Fibroblast of skin of scalp (primary cell): ENCODE results near the gene PKD2L1.
"Not testable (repeated sequence)": the region's sequence is repeated elsewhere in the genome, so short reads cannot be mapped to it uniquely, and the experiment has no call there.

Source experiments
- DNase-seq: peaks from one replicate; pipeline ENCODE4 v3.0.0-alpha.2; 2013

The PKD2L1 gene

DNA sequence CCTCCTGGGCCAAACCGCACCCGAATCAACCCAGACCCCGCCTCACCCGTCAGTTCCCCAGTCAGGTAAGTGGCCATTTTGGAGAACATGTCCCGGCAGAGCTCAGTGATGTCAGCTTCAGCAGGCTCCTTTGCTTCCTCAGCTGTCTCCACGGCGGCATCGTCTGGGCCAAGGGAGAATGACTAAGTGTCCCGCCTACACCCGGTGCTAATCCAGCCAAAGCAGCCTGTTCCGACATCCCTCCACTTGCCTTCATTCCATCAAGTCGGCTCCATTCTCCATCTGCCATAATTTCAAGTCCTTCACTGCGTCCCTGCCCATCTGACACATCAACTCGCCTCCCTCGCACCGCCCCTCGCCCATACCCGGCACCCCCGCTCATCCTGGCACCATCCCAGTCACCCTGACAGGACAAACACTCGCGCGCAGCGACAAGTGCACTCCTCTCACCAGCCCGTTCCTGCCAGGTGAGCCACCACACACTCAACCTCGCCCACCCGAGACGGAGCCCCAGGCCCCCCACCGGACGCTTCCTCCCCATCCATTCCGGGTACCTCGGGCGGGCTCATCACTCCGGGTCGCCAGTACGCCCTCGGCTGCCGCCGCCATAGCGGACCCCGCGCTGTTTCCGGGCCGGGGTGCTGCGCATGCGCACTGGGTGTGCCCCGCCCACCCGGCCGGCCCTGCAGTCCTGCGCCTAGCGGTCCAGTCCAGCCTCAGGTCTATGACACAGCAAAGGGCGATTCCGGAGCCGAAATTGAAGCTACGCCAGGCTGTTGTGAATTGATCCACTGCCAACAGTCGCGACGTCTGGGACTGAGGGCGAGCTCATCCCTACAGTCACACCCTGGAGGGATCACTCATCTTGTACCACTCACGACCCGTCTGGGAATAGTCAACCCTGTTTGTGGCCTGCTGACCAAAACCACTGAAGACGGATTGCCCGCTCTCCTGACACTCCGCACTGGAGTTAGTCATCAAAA, 43.7 kb downstream of the PKD2L1 start, which contains the start of gene BLOC1S2:
Gene BLOC1S2, minus strand, starts transcription at position 630 of the 983 bp plus-strand sequence. Its CDS starts 21 bp downstream, at position 609.
- peak; percentile 86 for DNase-seq

DNA sequence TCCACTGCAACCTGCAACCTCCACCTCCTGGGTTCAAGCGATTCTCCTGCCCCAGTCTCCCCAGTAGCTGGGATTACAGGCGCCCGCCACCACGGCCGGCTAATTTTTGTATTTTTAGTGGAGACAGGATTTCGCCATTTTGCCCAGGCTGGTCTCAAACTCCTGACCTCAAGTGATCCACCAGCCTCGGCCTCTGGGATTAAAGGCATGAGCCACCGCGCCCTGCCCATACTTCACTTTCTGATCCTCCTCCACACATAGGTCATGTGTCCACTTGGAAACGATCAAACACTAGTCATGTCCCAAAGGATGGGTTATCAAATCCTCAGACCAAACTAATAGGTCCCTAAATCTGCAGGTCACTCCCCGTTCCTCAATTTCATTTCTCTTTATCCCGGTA, 44.7 kb downstream of the PKD2L1 start:
- DNase-seq = not testable (repeated sequence)

GRCh38 chr10:100282907-100283306, 47.1 kb downstream of the PKD2L1 start:
- no peak for DNase-seq

DNA sequence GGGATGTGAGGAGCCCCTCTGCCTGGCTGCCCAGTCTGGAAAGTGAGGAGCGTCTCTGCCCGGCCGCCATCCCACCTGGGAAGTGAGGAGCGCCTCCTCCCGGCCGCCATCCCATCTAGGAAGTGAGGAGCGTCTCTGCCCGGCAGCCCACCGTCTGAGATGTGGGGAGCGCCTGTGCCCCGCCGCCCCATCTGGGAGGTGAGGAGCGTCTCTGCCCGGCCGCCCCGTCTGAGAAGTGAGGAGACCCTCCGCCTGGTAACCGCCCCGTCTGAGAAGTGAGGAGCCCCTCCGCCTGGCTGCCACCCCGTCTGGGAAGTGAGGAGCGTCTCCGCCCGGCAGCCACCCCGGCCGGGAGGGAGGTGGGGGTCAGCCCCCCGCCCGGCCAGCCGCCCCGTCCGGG, 53.1 kb downstream of the PKD2L1 start:
- not testable (repeated sequence) for DNase-seq

DNA sequence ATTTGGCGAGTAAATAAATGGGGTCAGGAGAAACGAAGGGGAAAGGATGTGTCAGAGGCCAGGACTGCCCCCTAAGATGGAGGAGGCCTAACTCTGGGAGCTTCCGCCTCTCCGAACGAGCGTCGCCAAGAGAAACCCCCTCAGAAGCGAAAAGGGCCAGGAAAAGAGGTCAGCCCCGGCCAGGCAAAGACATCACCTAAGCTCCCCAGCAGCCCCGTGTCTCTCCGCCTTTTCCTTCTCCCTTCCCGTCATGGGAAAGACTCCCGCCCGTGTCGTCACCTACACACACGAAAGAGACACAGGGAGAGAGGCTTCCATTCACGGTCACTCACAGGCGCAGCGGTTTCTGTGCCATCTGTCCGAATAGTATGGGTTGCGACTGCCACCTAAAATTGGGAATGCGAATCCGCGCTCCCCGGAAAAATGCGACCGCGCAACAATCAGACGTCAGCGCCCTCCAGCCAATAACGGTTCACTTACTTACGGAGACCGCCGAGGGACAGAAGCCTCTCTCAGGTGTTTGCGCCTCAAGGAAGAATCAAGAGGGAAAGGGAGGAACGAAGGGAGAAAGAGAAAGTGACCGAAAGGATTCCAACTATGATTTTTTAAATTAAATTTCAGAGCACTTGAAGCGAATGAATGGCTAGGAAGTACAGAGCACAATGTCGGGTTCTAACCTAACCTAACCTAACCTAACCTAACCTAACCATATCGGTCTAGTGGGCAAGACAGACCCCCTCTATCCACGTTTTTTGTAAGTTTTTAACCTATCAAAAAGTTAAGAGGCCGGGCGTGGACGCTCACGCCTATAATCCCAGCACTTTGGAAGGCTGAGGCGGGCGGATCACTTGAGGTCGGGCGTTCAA, 62.6 kb downstream of the PKD2L1 start, which contains the start of gene CWF19L1:
Gene CWF19L1, minus strand, starts transcription at position 400 of the 866 bp plus-strand sequence. Its CDS starts 45 bp downstream, at position 355.
- peak; percentile 88 for DNase-seq

DNA sequence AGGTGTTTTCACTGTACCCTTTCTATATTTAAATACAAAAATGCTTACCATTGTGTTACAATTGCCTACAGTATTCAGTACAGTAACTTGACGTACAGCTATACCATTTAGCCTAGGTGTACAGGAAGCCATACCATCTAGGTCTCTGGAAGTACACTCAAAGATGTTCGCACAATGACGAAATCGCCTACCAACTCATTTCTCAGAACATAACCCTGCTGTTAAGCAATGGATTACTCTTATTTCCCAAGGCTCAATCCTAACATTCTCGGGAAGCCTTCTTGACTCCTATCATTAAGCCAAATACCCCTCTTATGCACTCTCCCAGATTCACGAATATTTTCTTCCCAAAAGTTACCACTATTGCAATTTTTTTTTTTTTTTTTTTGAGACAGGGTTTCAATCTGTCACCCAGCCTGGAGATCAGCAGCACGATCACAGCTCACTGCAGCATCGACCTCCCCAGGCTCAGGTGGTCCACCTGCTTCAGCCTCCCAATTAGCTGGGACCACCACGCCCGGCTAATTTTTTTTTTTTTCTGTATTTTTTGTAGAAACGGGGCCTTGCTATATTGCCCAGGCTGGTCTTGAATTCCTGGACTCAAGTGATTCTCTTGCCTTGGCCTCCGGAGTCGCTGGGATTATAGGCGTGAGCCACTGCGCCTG, 64.1 kb downstream of the PKD2L1 start:
- DNase-seq = no peak

DNA sequence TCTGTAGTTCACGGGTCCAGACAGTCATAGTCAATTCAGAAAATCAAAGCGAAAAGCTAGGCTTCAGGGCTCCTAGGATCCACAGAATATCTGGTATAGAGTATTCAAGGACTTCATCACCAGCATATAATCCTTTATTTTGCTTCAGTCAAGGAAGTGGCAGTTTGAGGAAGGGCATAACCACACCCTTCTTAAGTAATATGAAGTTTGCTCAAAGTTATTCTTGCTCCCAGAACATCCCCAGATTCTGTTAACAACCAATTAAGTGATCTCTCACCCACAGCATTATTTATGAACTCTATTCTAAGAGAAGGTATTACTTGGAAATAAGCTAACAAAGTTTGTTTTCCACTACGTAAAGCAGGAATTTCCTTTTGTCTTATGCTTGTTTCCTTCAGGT, 75.8 kb downstream of the PKD2L1 start:
- DNase-seq = no peak

DNA sequence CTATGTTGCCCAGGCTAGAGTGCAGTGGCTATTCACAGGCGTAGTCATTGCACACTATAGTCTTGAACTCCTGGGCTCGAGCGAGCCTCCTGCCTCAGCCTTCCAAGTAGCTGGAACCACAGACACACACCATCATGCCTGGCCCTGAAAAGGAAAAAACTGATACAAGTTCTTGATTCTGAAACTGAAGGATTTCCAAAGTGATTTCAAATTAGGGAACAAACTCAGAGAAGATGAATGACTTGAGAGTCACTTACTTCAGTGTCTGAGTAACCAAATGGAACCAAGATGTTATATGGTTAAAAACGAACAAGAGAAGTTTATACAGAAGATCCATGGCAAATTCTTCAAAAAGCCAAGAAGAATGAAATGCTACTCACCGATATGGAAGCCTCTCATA, 77.0 kb downstream of the PKD2L1 start:
- DNase-seq = no peak

- no peak for DNase-seq
Observed at GRCh38 chr10:100248820-100249219, 81.2 kb downstream of the PKD2L1 start.

DNA sequence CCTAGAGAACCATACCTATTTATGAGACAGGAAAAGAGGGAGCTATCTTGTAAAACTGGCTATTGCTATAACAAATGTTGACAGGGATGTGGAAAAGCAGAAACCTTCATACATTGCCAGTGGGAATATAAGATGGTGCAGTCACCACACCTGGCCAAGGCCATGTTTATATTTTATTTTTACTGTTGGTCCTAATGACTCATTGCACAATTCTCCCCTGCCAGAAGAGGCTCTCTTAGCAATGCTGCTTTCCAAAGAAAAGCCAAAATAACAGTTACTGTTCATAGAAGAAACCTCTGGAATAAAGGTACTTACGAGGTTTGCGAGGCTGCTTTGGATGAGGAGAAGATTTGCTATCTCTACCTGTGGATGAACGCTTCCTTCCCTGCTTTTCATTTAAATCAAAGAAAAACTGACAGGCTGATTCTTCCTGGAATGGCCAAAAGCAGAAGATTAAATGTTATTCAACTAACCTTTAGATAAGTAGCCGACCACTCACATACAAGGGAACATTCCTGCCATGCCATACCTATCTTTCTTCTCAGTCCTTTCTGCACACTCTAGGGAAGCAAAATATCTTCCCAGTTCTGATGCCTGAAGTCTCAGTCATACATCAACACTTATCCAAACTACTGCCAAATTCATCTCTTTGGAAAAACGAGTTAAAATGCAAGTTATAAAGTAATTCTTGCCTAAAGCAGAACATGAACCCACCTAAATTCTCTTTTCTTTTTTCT, 84.4 kb downstream of the PKD2L1 start:
- no peak for DNase-seq

DNA sequence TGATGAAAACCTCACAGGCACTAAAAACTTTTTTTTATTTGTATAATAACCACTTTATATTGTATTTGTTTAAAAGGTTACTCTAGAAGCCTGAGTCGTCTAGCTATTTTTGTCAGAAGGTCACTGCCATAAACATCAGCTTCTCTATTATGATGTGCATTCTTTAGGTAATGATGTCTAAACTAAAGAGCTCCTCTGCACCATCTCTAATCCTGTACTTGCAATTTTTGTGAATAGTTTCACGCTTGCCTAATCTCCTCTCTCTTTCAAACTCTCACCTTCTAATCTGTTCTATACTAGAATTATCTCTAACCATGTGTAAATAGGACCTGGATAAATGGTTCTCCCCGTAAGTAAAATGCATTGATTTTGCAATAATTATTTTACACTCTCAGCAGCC, 90.2 kb downstream of the PKD2L1 start:
- no peak for DNase-seq

DNA sequence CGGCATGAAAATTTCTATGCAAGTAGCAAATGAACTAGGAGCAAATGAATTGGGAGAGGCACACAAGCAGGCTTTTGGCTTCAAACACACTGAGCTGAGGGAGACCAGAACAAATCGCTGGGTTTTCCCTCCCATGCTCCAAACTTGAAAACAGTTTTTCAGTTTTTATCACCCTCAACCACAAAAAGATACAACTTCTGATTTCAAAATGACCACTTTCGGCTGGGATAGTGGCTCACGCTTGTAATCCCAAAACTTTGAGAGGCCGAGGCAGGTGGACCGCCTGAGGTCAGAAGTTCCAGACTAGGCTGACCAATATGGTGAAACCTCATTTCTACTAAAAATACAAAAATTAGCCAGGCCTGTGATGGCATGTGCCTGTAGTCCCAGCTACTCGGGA, 91.6 kb downstream of the PKD2L1 start:
- no peak for DNase-seq
